ENCODE results near the gene MAP2K2.

- TF ChIP-seq CTCF (tag by site-specific recombination; IDR thresholded peaks at IDR 0.05) (no peak), YY1 (tag by site-specific recombination; IDR thresholded peaks at IDR 0.05) (no peak), ZBTB20 (tag by site-specific recombination; IDR thresholded peaks at IDR 0.05) (no peak), REST (tag by site-specific recombination; IDR thresholded peaks at IDR 0.05) (no peak), ZNF138 (tag by site-specific recombination; IDR thresholded peaks at IDR 0.05; ENCODE audit: borderline replicate concordance) (no peak), ZNF692 (tag by site-specific recombination; IDR thresholded peaks at IDR 0.05) (no peak), ZBTB17 (tag by site-specific recombination; IDR thresholded peaks at IDR 0.05) (no peak), HOXA7 (CRISPR knock-in tag; IDR thresholded peaks at IDR 0.05; ENCODE audit: borderline replicate concordance) (no peak), BCL6B (tag by site-specific recombination; IDR thresholded peaks at IDR 0.05) (no peak), ZNF777 (tag by site-specific recombination; IDR thresholded peaks at IDR 0.05; ENCODE audit: borderline replicate concordance) (no peak), ZNF558 (tag by site-specific recombination; IDR thresholded peaks at IDR 0.05) (no peak), ZSCAN16 (tag by site-specific recombination; IDR thresholded peaks at IDR 0.05) (no peak), ZNF10 (tag by site-specific recombination; IDR thresholded peaks at IDR 0.05) (no peak), ZNF121 (tag by site-specific recombination; IDR thresholded peaks at IDR 0.05) (no peak)
Measured at GRCh38 chr19:4044990-4045465, 78.9 kb downstream of the MAP2K2 start.

All from HEK293 (cell line).